T1000 (cell line): ENCODE results near the gene RBM38.

Experiments used
- DNase-seq: peaks from one replicate; lab custom pipeline; 2025; ENCODE audit warnings: mixed read lengths; lab: John Stamatoyannopoulos, UW

RBM38 gene

GRCh38 chr20:57455386-57455785 lies 64.2 kb downstream of the RBM38 start:
- DNase-seq = no peak

GRCh38 chr20:57456116-57456515 lies 64.9 kb downstream of the RBM38 start:
- DNase-seq = no peak

- no peak for DNase-seq
Observed at GRCh38 chr20:57457243-57458095, 66.3 kb downstream of the RBM38 start.

- no peak for DNase-seq
Observed at GRCh38 chr20:57458400-57459160, 67.4 kb downstream of the RBM38 start.
